Smooth muscle cell (in vitro differentiated cells): ENCODE data around the gene MYOM1. TPM values are rescaled to one million over a fixed set of nuclear protein-coding genes. Genes with fewer than 3 reads are reported as not detected.

ENCODE experiments used
- DNase-seq: peaks from one replicate; lab custom pipeline; 2025; ENCODE audit not compliant: unreplicated experiment; lab: John Stamatoyannopoulos, UW
- H2AFZ ChIP-seq: fragments of 200-600 bp; sonication (generic); 2 replicates; pipeline ENCODE4 v1.6.0; 2016; ENCODE audit warnings: antibody characterized with exemption, low read depth, mild to moderate bottlenecking
- H3F3A ChIP-seq: fragments of 200-600 bp; sonication (generic); 2 replicates; pipeline ENCODE4 v1.6.0; 2017; ENCODE audit warnings: antibody characterized with exemption, low read depth
- H3K27ac ChIP-seq: fragments of 200-600 bp; sonication (generic); 2 replicates; pipeline ENCODE4 v1.5.1; 2016; ENCODE audit warnings: low read depth, mild to moderate bottlenecking
- H3K27me3 ChIP-seq: fragments of 200-600 bp; sonication (generic); 2 replicates; pipeline ENCODE4 v1.6.1; 2016; ENCODE audit warnings: low read depth, mild to moderate bottlenecking
- H3K36me3 ChIP-seq: fragments of 200-600 bp; sonication (generic); 2 replicates; pipeline ENCODE4 v1.5.1; 2016; ENCODE audit warnings: low read depth
- H3K4me1 ChIP-seq: fragments of 200-600 bp; sonication (generic); 2 replicates; pipeline ENCODE4 v1.5.1; 2016; ENCODE audit warnings: low read depth
- H3K4me2 ChIP-seq: fragments of 200-600 bp; sonication (generic); 2 replicates; pipeline ENCODE4 v1.6.0; 2016; ENCODE audit warnings: mild to moderate bottlenecking
- H3K4me3 ChIP-seq: fragments of 200-600 bp; sonication (generic); 2 replicates; pipeline ENCODE4 v1.5.1; 2016; ENCODE audit warnings: mild to moderate bottlenecking
- H3K79me2 ChIP-seq: fragments of 200-600 bp; sonication (generic); 2 replicates; pipeline ENCODE4 v1.6.0; 2016; ENCODE audit warnings: low read depth, mild to moderate bottlenecking
- H3K9ac ChIP-seq: fragments of 200-600 bp; sonication (generic); 2 replicates; pipeline ENCODE4 v1.6.0; 2016; ENCODE audit warnings: low read depth
- H3K9me3 ChIP-seq: fragments of 200-600 bp; sonication (generic); replicated peaks from 2 replicates; pipeline ENCODE4 v1.5.1; 2016; ENCODE audit warnings: low read depth
- H4K20me1 ChIP-seq: fragments of 200-600 bp; sonication (generic); 2 replicates; pipeline ENCODE4 v1.6.0; 2016; ENCODE audit warnings: low read depth
- WGBS: methylation state at CpG from one replicate; pipeline ENCODE4 v1.1.7; 2016; ENCODE audit warnings: low lambda C conversion rate; 5-methylcytosine and 5-hydroxymethylcytosine counted together
- polyA plus RNA-seq: library from polyadenylated mRNA; unstranded; fragments of >200 nt; fragmentation: Nextera tagmentation; extraction: Ambion mirVana; gene quantifications from 2 replicates; pipeline ENCODE4 v1.2.1, GENCODE V29; 2016
- total RNA-seq: library from RNA; depleted of rRNA; stranded (reverse); fragments of >200 nt; gene quantifications from 2 replicates; pipeline ENCODE4 v1.2.3, GENCODE V29; 2014
- TF ChIP-seq, protein P1 (sequence below): fragments of 200-600 bp; sonication (generic); IDR thresholded peaks from 2 replicates; pipeline ENCODE4 v1.5.1; 2017; ENCODE audit warnings: borderline replicate concordance, mild to moderate bottlenecking, antibody characterized with exemption; ENCODE audit not compliant: insufficient read depth, poor library complexity, severe bottlenecking

Gene MYOM1
- total and polyA plus RNA-seq, 2 experiments from 2014 or later = 0.40 to 0.87 TPM

DNA sequence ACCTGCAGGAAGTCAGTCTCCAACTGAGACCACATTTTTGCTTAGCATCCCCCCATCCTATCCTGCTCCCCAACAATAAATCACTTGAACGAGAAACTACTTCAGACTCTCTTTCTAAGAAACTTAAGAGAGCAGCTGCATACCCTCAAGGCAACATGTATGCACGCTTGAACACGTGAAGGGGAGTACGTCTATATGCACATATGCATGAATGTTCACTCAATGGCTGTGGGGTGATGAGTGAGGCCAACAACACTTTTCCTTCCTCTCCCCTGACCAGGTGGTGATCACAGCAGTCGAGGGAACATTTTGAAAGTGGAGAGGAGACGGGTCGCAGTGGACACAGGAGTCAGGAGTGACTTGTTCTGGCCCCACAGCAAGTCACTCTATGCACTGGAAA, 127.0 kb downstream of the MYOM1 start:
- Histone ChIP-seq H3K4me1 (no peaks in the 10 kb centered on the region), H3K9me3 (no peaks in the 10 kb centered on the region), H3K27me3 (no peaks in the 10 kb centered on the region), H3K79me2 (no peaks in the 10 kb centered on the region), H3K27ac (no peak overlapping the region), H3K9ac (no peak overlapping the region), H4K20me1 (no peaks in the 10 kb centered on the region), H3K4me3 (no peak overlapping the region), H3F3A (no peaks in the 10 kb centered on the region), H2AFZ (no peak overlapping the region), H3K36me3 (no peaks in the 10 kb centered on the region), H3K4me2 (no peak overlapping the region)
- TF ChIP-seq, protein P1, sequence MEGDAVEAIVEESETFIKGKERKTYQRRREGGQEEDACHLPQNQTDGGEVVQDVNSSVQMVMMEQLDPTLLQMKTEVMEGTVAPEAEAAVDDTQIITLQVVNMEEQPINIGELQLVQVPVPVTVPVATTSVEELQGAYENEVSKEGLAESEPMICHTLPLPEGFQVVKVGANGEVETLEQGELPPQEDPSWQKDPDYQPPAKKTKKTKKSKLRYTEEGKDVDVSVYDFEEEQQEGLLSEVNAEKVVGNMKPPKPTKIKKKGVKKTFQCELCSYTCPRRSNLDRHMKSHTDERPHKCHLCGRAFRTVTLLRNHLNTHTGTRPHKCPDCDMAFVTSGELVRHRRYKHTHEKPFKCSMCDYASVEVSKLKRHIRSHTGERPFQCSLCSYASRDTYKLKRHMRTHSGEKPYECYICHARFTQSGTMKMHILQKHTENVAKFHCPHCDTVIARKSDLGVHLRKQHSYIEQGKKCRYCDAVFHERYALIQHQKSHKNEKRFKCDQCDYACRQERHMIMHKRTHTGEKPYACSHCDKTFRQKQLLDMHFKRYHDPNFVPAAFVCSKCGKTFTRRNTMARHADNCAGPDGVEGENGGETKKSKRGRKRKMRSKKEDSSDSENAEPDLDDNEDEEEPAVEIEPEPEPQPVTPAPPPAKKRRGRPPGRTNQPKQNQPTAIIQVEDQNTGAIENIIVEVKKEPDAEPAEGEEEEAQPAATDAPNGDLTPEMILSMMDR = no peak
- no peak for DNase-seq
- WGBS = 87% methylated on average over 7 of the region's 7 CpGs

GRCh38 chr18:3089579-3089978, 130.2 kb downstream of the MYOM1 start:
- TF ChIP-seq, protein P1 = no peak
- Histone ChIP-seq H3K9me3 (no peaks in the 10 kb centered on the region), H3K4me2 (peak overlapping the region; percentile 4), H4K20me1 (no peaks in the 10 kb centered on the region), H3K27me3 (no peaks in the 10 kb centered on the region), H3K9ac (no peak overlapping the region), H3K4me3 (no peak overlapping the region), H3F3A (no peaks in the 10 kb centered on the region), H3K4me1 (no peaks in the 10 kb centered on the region), H3K36me3 (no peaks in the 10 kb centered on the region), H3K79me2 (no peaks in the 10 kb centered on the region), H2AFZ (no peak overlapping the region), H3K27ac (no peak overlapping the region)
- WGBS = 40% methylated on average over 3 of the region's 3 CpGs
- DNase-seq = no peak

- no peaks in the 10 kb centered on the region for H3K4me1 ChIP-seq
- H3K9me3 ChIP-seq = no peaks in the 10 kb centered on the region
- 78% methylated on average over 3 of the region's 3 CpGs for WGBS
- no peak overlapping the region for H2AFZ ChIP-seq
- H3K4me2 ChIP-seq = no peak overlapping the region
- H3K27ac ChIP-seq = no peak overlapping the region
- no peaks in the 10 kb centered on the region for H3K27me3 ChIP-seq
- TF ChIP-seq, protein P1 = no peak
- no peak overlapping the region for H3K4me3 ChIP-seq
- no peaks in the 10 kb centered on the region for H4K20me1 ChIP-seq
- H3K79me2 ChIP-seq = no peaks in the 10 kb centered on the region
- DNase-seq = no peak
- H3K36me3 ChIP-seq = no peaks in the 10 kb centered on the region
- no peak overlapping the region for H3K9ac ChIP-seq
- no peaks in the 10 kb centered on the region for H3F3A ChIP-seq
Observed at GRCh38 chr18:3088449-3088848, 131.3 kb downstream of the MYOM1 start.

- Histone ChIP-seq H3F3A (no peaks in the 10 kb centered on the region), H2AFZ (no peak overlapping the region)
- WGBS = 94% methylated on average over 4 of the region's 4 CpGs
Observed at GRCh38 chr18:3086871-3087270, 132.9 kb downstream of the MYOM1 start.

More at GRCh38 chr18:3086871-3087270, 132.9 kb downstream of the MYOM1 start:
- no peak overlapping the region for H3K9ac ChIP-seq
- no peak overlapping the region for H3K4me3 ChIP-seq
- no peaks in the 10 kb centered on the region for H3K4me1 ChIP-seq
- H3K36me3 ChIP-seq = no peaks in the 10 kb centered on the region
- no peaks in the 10 kb centered on the region for H3K79me2 ChIP-seq
- TF ChIP-seq, protein P1 = no peak
- H3K9me3 ChIP-seq = no peaks in the 10 kb centered on the region
- H3K4me2 ChIP-seq = no peak overlapping the region
- DNase-seq = no peak
- H3K27ac ChIP-seq = no peak overlapping the region
- no peaks in the 10 kb centered on the region for H3K27me3 ChIP-seq
- no peaks in the 10 kb centered on the region for H4K20me1 ChIP-seq
